Measurements from ENCODE around the gene PRR33.

The PRR33 gene

GRCh38 chr11:1919391-1920127, 27.9 kb upstream of the PRR33 start, which contains the start of gene TNNT3:
Gene TNNT3, plus strand, starts transcription at chr11:1919703. Its CDS starts 3,172 bp downstream, at chr11:1922875.
- no peaks in the 10 kb centered on the region for H4K20me1 ChIP-seq (ENCODE audit: insufficient read depth)
- H3K4me2 ChIP-seq: no peak within 1 kb of the TSS
- H3K79me2 ChIP-seq (ENCODE audit: insufficient read depth, low read depth): no peaks in the 10 kb centered on the region
- no peak for TF ChIP-seq CTCF (conservative IDR thresholded peaks at IDR 0.05; ENCODE audit: low read depth, low read length)
- H3K9ac ChIP-seq: no peak within 1 kb of the TSS
- H3K27me3 ChIP-seq (ENCODE audit: insufficient read depth, low read depth): peaks cover 70% of the 10 kb centered on the region
- H3K4me1 ChIP-seq (ENCODE audit: low read depth, poor library complexity, severe bottlenecking): no peaks in the 10 kb centered on the region
- H3K4me3 ChIP-seq (IDR thresholded peaks at IDR 0.05; ENCODE audit: insufficient read depth, low read depth, low read length): no peak within 1 kb of the TSS
- no peak within 1 kb of the TSS for H2AFZ ChIP-seq (ENCODE audit: low read depth)
- H3K27ac ChIP-seq: no peak within 1 kb of the TSS
- H3K36me3 ChIP-seq (ENCODE audit: insufficient read depth): no peaks in the 10 kb centered on the region

GRCh38 chr11:1918436-1919315, 27.0 kb upstream of the PRR33 start:
- Histone ChIP-seq H3K27me3 (ENCODE audit: insufficient read depth, low read depth) (peaks cover 61% of the 10 kb centered on the region), H3K4me1 (ENCODE audit: low read depth, poor library complexity, severe bottlenecking) (no peaks in the 10 kb centered on the region), H3K79me2 (ENCODE audit: insufficient read depth, low read depth) (no peaks in the 10 kb centered on the region), H3K4me2 (no peak overlapping the region), H3K9ac (no peak overlapping the region), H4K20me1 (ENCODE audit: insufficient read depth) (no peaks in the 10 kb centered on the region), H3K27ac (no peak overlapping the region), H3K36me3 (ENCODE audit: insufficient read depth) (no peaks in the 10 kb centered on the region), H3K4me3 (IDR thresholded peaks at IDR 0.05; ENCODE audit: insufficient read depth, low read depth, low read length) (no peak overlapping the region), H2AFZ (ENCODE audit: low read depth) (no peak overlapping the region)
- no peak for TF ChIP-seq CTCF (conservative IDR thresholded peaks at IDR 0.05; ENCODE audit: low read depth, low read length)

- Histone ChIP-seq H3K4me2 (no peak overlapping the region), H4K20me1 (ENCODE audit: insufficient read depth) (no peaks in the 10 kb centered on the region), H3K27me3 (ENCODE audit: insufficient read depth, low read depth) (peaks cover 61% of the 10 kb centered on the region), H3K36me3 (ENCODE audit: insufficient read depth) (no peaks in the 10 kb centered on the region), H3K9ac (no peak overlapping the region), H3K4me1 (ENCODE audit: low read depth, poor library complexity, severe bottlenecking) (no peaks in the 10 kb centered on the region), H2AFZ (ENCODE audit: low read depth) (no peak overlapping the region), H3K79me2 (ENCODE audit: insufficient read depth, low read depth) (no peaks in the 10 kb centered on the region), H3K4me3 (IDR thresholded peaks at IDR 0.05; ENCODE audit: insufficient read depth, low read depth, low read length) (no peak overlapping the region), H3K27ac (no peak overlapping the region)
- 0 out of 2 replicates have a peak, but pooled peaks have one; percentile 25 for TF ChIP-seq CTCF (conservative IDR thresholded peaks at IDR 0.05; ENCODE audit: low read depth, low read length)
These were observed 26.1 kb upstream of the PRR33 start for GRCh38 chr11:1917523-1918435.

GRCh38 chr11:1916986-1917522, 25.4 kb upstream of the PRR33 start:
- Histone ChIP-seq H3K4me3 (IDR thresholded peaks at IDR 0.05; ENCODE audit: insufficient read depth, low read depth, low read length) (no peak overlapping the region), H3K9ac (no peak overlapping the region), H3K36me3 (ENCODE audit: insufficient read depth) (no peaks in the 10 kb centered on the region), H3K79me2 (ENCODE audit: insufficient read depth, low read depth) (no peaks in the 10 kb centered on the region), H3K4me2 (no peak overlapping the region), H2AFZ (ENCODE audit: low read depth) (no peak overlapping the region), H3K27ac (no peak overlapping the region), H3K27me3 (ENCODE audit: insufficient read depth, low read depth) (peaks cover 63% of the 10 kb centered on the region), H4K20me1 (ENCODE audit: insufficient read depth) (no peaks in the 10 kb centered on the region), H3K4me1 (ENCODE audit: low read depth, poor library complexity, severe bottlenecking) (no peaks in the 10 kb centered on the region)
- TF ChIP-seq CTCF (conservative IDR thresholded peaks at IDR 0.05; ENCODE audit: low read depth, low read length): no peak
